RWPE1 (cell line): ENCODE data around the gene CHRNB4.
"Not testable (repeated sequence)": the region's sequence is repeated elsewhere in the genome, so short reads cannot be mapped to it uniquely, and the experiment has no call there.

ENCODE experiments used
- CTCF ChIA-PET: fragments of 350-600 bp; sonication (Branson Sonifier 250); formaldehyde crosslinking; extraction: SDS; loops from one replicate; lab custom pipeline; 2021; lab: Yijun Ruan, JAX
- POLR2A ChIA-PET: fragments of 400-600 bp; formaldehyde crosslinking; extraction: SDS; loops from one replicate; lab custom pipeline; 2020; ENCODE audit warnings: antibody characterized with exemption; ENCODE audit not compliant: low non-redundant PET; lab: Yijun Ruan, JAX
- DNase-seq: peaks from one replicate; pipeline ENCODE4 v3.0.0; 2012; ENCODE audit warnings: low spot score
- H3K27ac ChIP-seq: fragments of 450-650 bp; 2 replicates; pipeline ENCODE4 v1.5.1; 2017
- CTCF ChIP-seq: fragments of 450-650 bp; conservative IDR thresholded peaks from 2 replicates; pipeline ENCODE4 v1.5.1; 2017; ENCODE audit warnings: low read depth, mild to moderate bottlenecking

Gene CHRNB4

GRCh38 chr15:78615151-78615589 is 25.8 kb downstream of the CHRNB4 start:
- ChIA-PET CTCF (interaction anchor here (0.9 kb wide), 1 partner anchor 94 kb away, joined by 5 read pairs; no protein-coding TSS in a partner anchor), POLR2A (no interaction called here)
- no peak for TF ChIP-seq CTCF
- no peak for DNase-seq
- no peak overlapping the region for H3K27ac ChIP-seq

GRCh38 chr15:78614021-78614420 is 27.0 kb downstream of the CHRNB4 start:
- H3K27ac ChIP-seq, result no peak overlapping the region
- TF ChIP-seq CTCF, result no peak
- DNase-seq, result no peak
- ChIA-PET CTCF (interaction anchor here (0.6 to 1.1 kb wide), 2 partner anchors 93 to 95 kb away, joined by 3 to 8 read pairs; no protein-coding TSS in a partner anchor), POLR2A (no interaction called here)

GRCh38 chr15:78609551-78609950 is 31.5 kb downstream of the CHRNB4 start:
- DNase-seq, H3K27ac ChIP-seq, POLR2A ChIA-PET, CTCF ChIA-PET: not testable (repeated sequence)

GRCh38 chr15:78605680-78606079 is 35.3 kb downstream of the CHRNB4 start:
- TF ChIP-seq CTCF, result no peak
- DNase-seq, result no peak
- POLR2A ChIA-PET, result no interaction called here
- H3K27ac ChIP-seq, result no peak overlapping the region
- CTCF ChIA-PET, result no interaction called here

- no peak for DNase-seq
- H3K27ac ChIP-seq, result no peak overlapping the region
- CTCF ChIA-PET, result interaction anchor here (0.6 kb wide), 1 partner anchor 194 kb away, joined by 3 read pairs; no protein-coding TSS in a partner anchor
- POLR2A ChIA-PET, result no interaction called here
- no peak for TF ChIP-seq CTCF
Observed at GRCh38 chr15:78605201-78605600, 35.8 kb downstream of the CHRNB4 start.

GRCh38 chr15:78604420-78604819 is 36.6 kb downstream of the CHRNB4 start:
- no peak overlapping the region for H3K27ac ChIP-seq
- no peak for DNase-seq
- POLR2A ChIA-PET, result no interaction called here
- CTCF ChIA-PET, result interaction anchor here (0.6 kb wide), 1 partner anchor 194 kb away, joined by 3 read pairs; no protein-coding TSS in a partner anchor
- TF ChIP-seq CTCF, result no peak

GRCh38 chr15:78603467-78603866 is 37.5 kb downstream of the CHRNB4 start:
- CTCF ChIA-PET, result no interaction called here
- no peak overlapping the region for H3K27ac ChIP-seq
- POLR2A ChIA-PET, result no interaction called here
- no peak for TF ChIP-seq CTCF
- DNase-seq, result no peak
